Gastroesophageal sphincter (tissue), 4 donors: ENCODE results near the gene PLCB1. TPM values are rescaled to one million over a fixed set of nuclear protein-coding genes. Genes with fewer than 3 reads are reported as not detected.

Experiments
- ATAC-seq: fragments of 150-250 bp; one replicate; pipeline ENCODE4 v1.9.1; 2016; ENCODE audit warnings: mild to moderate bottlenecking, moderate library complexity
- H3K27ac ChIP-seq, 4 donors: fragments of 200-600 bp; sonication (generic) in 3 of 4; 1 replicate in 3 of 4; 2 replicates in 1 of 4; pipeline ENCODE4 v1.5.1; 2016 to 2019
- H3K27me3 ChIP-seq: fragments of 200-600 bp; sonication (generic); one replicate; pipeline ENCODE4 v1.5.1; 2019
- H3K36me3 ChIP-seq, 2 donors: fragments of 200-600 bp; sonication (generic); one replicate each; pipeline ENCODE4 v1.5.1; 2019; ENCODE audit warnings: control low read depth in 1 of 2
- H3K4me1 ChIP-seq, 3 donors: fragments of 200-600 bp; sonication (generic); 1 replicate in 2 of 3; 2 replicates in 1 of 3; pipeline ENCODE4 v1.5.1; 2016 to 2019; ENCODE audit warnings: control low read depth in 2 of 3
- H3K4me3 ChIP-seq, 2 donors: fragments of 200-600 bp; sonication (generic); one replicate each; pipeline ENCODE4 v1.5.1; 2019; ENCODE audit warnings: mild to moderate bottlenecking in 1 of 2, moderate library complexity in 1 of 2
- H3K9me3 ChIP-seq, 3 donors: fragments of 200-600 bp; sonication (generic); one replicate each; pipeline ENCODE4 v1.5.1; 2017 to 2019; ENCODE audit warnings: control low read depth in 2 of 3
- CTCF ChIP-seq, 4 experiments: fragments of 200-600 bp in 2 of 4; fragments of 450-650 bp in 2 of 4; sonication (generic) in 1 of 4; IDR thresholded peaks; one replicate each; pipeline ENCODE4 v1.5.1; 2017 to 2019; ENCODE audit warnings: antibody characterized with exemption in 4 of 4, mild to moderate bottlenecking in 2 of 4, moderate library complexity in 2 of 4
- EP300 ChIP-seq: sonication (generic); formaldehyde crosslinking; IDR thresholded peaks from one replicate; pipeline ENCODE4 v1.6.1; 2017; ENCODE audit warnings: antibody characterized with exemption, mild to moderate bottlenecking
- POLR2A ChIP-seq, 2 donors: fragments of 450-650 bp; IDR thresholded peaks; one replicate each; pipeline ENCODE4 v1.6.1; 2017; ENCODE audit warnings: antibody characterized with exemption in 2 of 2, mild to moderate bottlenecking in 2 of 2, moderate library complexity in 1 of 2
- POLR2AphosphoS5 ChIP-seq: sonication (generic); formaldehyde crosslinking; IDR thresholded peaks from one replicate; pipeline ENCODE4 v1.6.1; 2017; ENCODE audit warnings: antibody characterized with exemption
- WGBS, 2 donors: methylation state at CpG; one replicate each; pipeline ENCODE4 v1.1.5; 2018; ENCODE audit warnings: low coverage in 1 of 2; 5-methylcytosine and 5-hydroxymethylcytosine counted together
- total RNA-seq, 4 donors: library from RNA; depleted of rRNA; stranded (reverse); fragments of >200 nt; gene quantifications; one replicate each; pipeline ENCODE4 v1.1.0, GENCODE V29; 2016

PLCB1 gene
- total RNA-seq, 4 donors from 2014 or later = 60.8 to 104 (median 69.0) TPM

GRCh38 chr20:8234580-8234979 is 102.5 kb downstream of the PLCB1 start:
- WGBS, 2 donors = 4 to 22% methylated on average over 2 of the region's 2 CpGs
- no peaks in the 10 kb centered on the region for H3K27me3 ChIP-seq
- no peaks in the 10 kb centered on the region for H3K9me3 ChIP-seq
- H3K4me3 ChIP-seq = no peak overlapping the region
- peak overlapping the region; percentile 4 to 47 (median 42) for H3K27ac ChIP-seq
- no peaks in the 10 kb centered on the region for H3K36me3 ChIP-seq
- H3K4me1 ChIP-seq = peaks cover 15 to 46% (median 21%) of the 10 kb centered on the region in 3 donors
- no peak for TF ChIP-seq EP300
- no peak for TF ChIP-seq POLR2AphosphoS5
- no peak for TF ChIP-seq CTCF (IDR thresholded peaks at IDR 0.05)
- no peak for TF ChIP-seq POLR2A (IDR thresholded peaks at IDR 0.05)
- ATAC-seq = no peak

- TF ChIP-seq POLR2AphosphoS5 (no peak), CTCF (IDR thresholded peaks at IDR 0.05) (no peak), EP300 (no peak)
- no peaks in the 10 kb centered on the region for H3K27me3 ChIP-seq
- H3K9me3 ChIP-seq = no peaks in the 10 kb centered on the region
- H3K27ac ChIP-seq = no peak overlapping the region
- no peaks in the 10 kb centered on the region for H3K36me3 ChIP-seq
- H3K4me3 ChIP-seq = no peak overlapping the region
- no peak for ATAC-seq
- WGBS, 2 donors = 69 to 100% methylated on average over 1 to 2 of the region's 2 CpGs
- H3K4me1 ChIP-seq = peaks cover 9 to 41% (median 10%) of the 10 kb centered on the region in 3 donors
Observed at GRCh38 chr20:8242066-8242465, 110.0 kb downstream of the PLCB1 start.

DNA sequence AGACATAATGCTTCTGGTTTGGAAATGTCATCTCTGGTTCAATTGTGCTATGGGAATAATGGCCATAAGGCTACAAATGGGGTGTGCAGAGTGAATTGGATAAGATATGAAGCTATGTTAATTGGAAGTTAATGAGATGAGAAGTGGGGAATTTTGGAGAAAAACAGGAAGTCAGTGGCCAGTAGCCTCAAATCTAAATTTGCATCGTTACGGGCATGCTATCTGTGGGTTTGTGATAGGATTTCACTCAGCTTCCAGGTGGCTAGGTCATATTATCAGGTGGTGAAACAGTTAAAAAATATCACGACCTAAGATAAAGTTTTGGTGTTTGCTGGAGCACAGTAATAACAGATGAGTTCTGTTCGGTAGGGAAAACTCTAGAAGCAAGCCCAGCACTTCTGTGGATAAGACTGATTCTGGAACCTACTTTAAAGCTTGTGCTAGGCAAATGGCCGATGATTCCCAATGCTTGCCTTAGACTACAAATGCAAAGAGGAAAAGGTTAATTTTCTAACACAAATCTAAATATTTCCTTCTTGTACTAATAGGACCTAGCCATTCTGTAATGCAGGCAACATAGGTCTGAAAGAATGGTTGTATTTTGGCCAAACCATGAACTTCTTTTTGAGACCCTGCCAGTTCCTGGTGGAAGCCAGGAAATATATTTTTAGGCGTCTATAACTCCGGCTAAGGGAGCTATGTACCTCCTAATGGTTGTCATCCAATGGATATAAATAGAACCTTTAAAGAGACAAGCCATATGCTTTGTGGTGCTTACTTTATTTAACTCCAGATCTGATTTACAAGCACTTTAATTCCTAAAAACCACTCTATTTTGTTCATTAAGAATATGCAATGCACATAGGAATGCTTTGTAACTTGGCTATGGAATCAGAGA is 111.0 kb downstream of the PLCB1 start:
- Histone ChIP-seq H3K4me1 (peaks cover 9 to 41% (median 10%) of the 10 kb centered on the region in 3 donors), H3K27ac (peak overlapping the region in 3 of 4 donors; percentile 7 to 23 (median 10)), H3K36me3 (no peaks in the 10 kb centered on the region), H3K27me3 (no peaks in the 10 kb centered on the region), H3K4me3 (no peak overlapping the region), H3K9me3 (no peaks in the 10 kb centered on the region)
- 46 to 51% methylated on average over 7 of the region's 7 CpGs for WGBS, 2 donors
- no peak for TF ChIP-seq POLR2A (IDR thresholded peaks at IDR 0.05)
- TF ChIP-seq EP300 = no peak
- TF ChIP-seq CTCF (IDR thresholded peaks at IDR 0.05) = no peak
- no peak for TF ChIP-seq POLR2AphosphoS5
- no peak for ATAC-seq

DNA sequence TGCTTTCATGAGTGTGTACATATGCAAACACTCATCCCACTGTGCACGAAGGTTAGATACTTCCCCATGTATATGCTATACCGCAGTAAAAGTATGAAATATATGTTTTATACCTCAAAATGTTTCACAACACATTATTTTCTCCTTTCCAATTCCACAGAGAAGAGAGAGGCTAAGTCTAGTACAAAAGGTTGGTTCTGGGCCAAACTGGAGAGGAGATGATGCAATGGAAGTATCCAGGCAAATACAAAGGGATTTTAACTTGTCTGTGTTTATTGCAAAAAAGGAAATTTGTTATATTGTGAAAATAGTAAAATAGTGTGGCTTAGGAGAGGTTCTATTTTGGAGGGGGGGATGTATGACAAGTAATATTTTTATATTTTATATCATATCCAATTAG is 112.6 kb downstream of the PLCB1 start:
- no peak overlapping the region for H3K4me3 ChIP-seq
- peak overlapping the region in 3 of 4 donors; percentile 39 to 61 (median 57) for H3K27ac ChIP-seq
- ATAC-seq = peak; percentile 62
- no peaks in the 10 kb centered on the region for H3K27me3 ChIP-seq
- no peaks in the 10 kb centered on the region for H3K9me3 ChIP-seq
- peaks cover 9 to 42% (median 10%) of the 10 kb centered on the region in 3 donors for H3K4me1 ChIP-seq
- WGBS, 2 donors = 47 to 58% methylated on average over 2 of the region's 2 CpGs
- TF ChIP-seq POLR2AphosphoS5 = no peak
- TF ChIP-seq EP300 = no peak
- TF ChIP-seq POLR2A (IDR thresholded peaks at IDR 0.05) = no peak
- TF ChIP-seq CTCF (IDR thresholded peaks at IDR 0.05) = no peak
- H3K36me3 ChIP-seq = no peaks in the 10 kb centered on the region

DNA sequence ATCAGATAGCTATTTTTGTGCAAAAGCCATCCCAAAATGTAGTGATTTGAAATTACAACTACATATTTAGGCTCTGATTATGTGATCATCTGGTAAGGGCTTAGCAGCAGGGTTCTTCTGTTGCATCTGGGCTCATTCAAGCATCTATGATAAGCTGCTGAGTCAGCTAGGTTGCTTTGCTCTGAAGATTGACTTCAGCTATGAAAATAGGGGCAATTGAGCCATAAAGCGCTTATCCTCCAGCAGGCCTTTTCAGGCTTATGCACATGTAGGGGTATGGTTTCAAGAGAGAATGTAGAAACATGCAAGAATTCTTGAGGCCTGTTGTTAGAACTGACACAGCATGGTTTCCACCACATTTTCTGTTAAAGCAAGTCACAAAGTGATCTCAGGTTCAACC is 114.1 kb downstream of the PLCB1 start:
- no peak overlapping the region for H3K27ac ChIP-seq
- TF ChIP-seq CTCF (IDR thresholded peaks at IDR 0.05) = no peak
- no peak for TF ChIP-seq POLR2A (IDR thresholded peaks at IDR 0.05)
- no peak for TF ChIP-seq EP300
- no peak for TF ChIP-seq POLR2AphosphoS5
- no peak overlapping the region for H3K4me3 ChIP-seq
- no peak for ATAC-seq
- no peaks in the 10 kb centered on the region for H3K36me3 ChIP-seq
- no peaks in the 10 kb centered on the region for H3K27me3 ChIP-seq
- H3K9me3 ChIP-seq = no peaks in the 10 kb centered on the region
- H3K4me1 ChIP-seq = peaks cover 9 to 58% (median 10%) of the 10 kb centered on the region in 3 donors
- 100% methylated on average over 1 of the region's 1 CpG; no CpG with 5 or more reads in 1 of the 2 donors for WGBS, 2 donors
